NCI-H187 treated with DMSO at 0.1 percent for 48 hours (cell line): ENCODE data around the gene NAA25.
"Not testable (repeated sequence)": the region's sequence is repeated elsewhere in the genome, so short reads cannot be mapped to it uniquely, and the experiment has no call there.

Source experiments
- DNase-seq: peaks from one replicate; lab custom pipeline; 2025; lab: John Stamatoyannopoulos, UW

The NAA25 gene

GRCh38 chr12:112116232-112117060 lies 7.9 kb upstream of the NAA25 start:
- peak; percentile 28 for DNase-seq

GRCh38 chr12:112115259-112116045 lies 6.9 kb upstream of the NAA25 start:
- DNase-seq = no peak

GRCh38 chr12:112112409-112113133 lies 4.0 kb upstream of the NAA25 start:
- DNase-seq = no peak

- DNase-seq = no peak
These were observed 3.3 kb upstream of the NAA25 start for GRCh38 chr12:112111931-112112330.

GRCh38 chr12:112110787-112111662 lies 2.4 kb upstream of the NAA25 start:
- DNase-seq = not testable (repeated sequence)

- DNase-seq = no peak
These were observed 1.0 kb downstream of the NAA25 start for GRCh38 chr12:112107306-112108201.

GRCh38 chr12:112105891-112106290 lies 2.7 kb downstream of the NAA25 start:
- no peak for DNase-seq

GRCh38 chr12:112103758-112104503 lies 4.7 kb downstream of the NAA25 start:
- no peak for DNase-seq

GRCh38 chr12:112102746-112103145 lies 5.8 kb downstream of the NAA25 start:
- not testable (repeated sequence) for DNase-seq

- no peak for DNase-seq
These were observed 6.5 kb downstream of the NAA25 start for GRCh38 chr12:112102127-112102526.

GRCh38 chr12:112100500-112100899 lies 8.1 kb downstream of the NAA25 start:
- not testable (repeated sequence) for DNase-seq

GRCh38 chr12:112097641-112098040 lies 10.9 kb downstream of the NAA25 start:
- DNase-seq = no peak

- DNase-seq = no peak
These were observed 11.9 kb downstream of the NAA25 start for GRCh38 chr12:112096667-112097066.

- no peak for DNase-seq
These were observed 12.5 kb downstream of the NAA25 start for GRCh38 chr12:112096070-112096469.

GRCh38 chr12:112091563-112091962 lies 17.0 kb downstream of the NAA25 start:
- no peak for DNase-seq

- DNase-seq = no peak
These were observed 20.7 kb downstream of the NAA25 start for GRCh38 chr12:112087851-112088250.

- no peak for DNase-seq
These were observed 21.3 kb downstream of the NAA25 start for GRCh38 chr12:112087055-112087850.

GRCh38 chr12:112066566-112066965 lies 42.0 kb downstream of the NAA25 start:
- DNase-seq = no peak

- no peak for DNase-seq
These were observed 45.3 kb downstream of the NAA25 start for GRCh38 chr12:112063273-112063672.
